Measurements from ENCODE around the gene BCR.
A peak's percentile ranks its signal among the peaks of the same experiment; 100 is the strongest.

The BCR gene

DNA sequence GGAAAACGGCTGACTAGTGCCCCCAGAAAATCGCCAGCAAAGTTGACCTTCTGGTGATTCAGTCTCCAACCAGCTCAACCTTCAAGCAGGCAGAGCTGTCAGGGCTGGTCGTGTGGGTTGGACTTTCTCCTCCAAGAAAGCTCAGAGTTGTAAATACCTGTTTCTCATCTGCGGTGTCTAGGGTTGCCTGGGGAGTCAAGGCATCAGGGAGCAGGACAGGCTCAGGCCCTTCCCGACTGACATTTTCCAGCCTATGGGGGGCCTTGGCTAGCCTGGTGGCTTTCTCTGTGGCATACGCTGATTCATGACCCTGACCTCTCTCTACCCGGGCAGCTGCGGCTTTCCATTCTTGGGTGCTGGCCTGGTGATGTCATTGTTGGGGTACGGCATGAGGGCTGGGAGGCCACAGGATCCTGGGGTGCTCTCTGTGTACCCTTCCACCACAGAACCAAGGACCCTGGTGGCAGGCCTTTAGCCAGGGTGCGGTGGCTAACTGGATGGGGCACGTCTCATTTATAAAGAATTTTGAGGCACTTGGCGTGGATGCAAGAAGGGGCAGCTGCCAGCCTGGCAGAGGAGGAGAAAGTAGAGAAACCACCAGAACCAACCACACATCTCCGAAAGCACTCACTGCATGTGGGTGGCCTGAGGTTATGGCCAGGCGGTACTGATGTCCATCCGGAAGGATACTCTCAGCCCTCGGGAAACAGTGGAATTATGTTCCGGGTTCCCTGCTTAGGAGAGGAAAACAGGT is 64.9 kb downstream of the BCR start:
- DNase-seq (ENCODE audit: low read depth) = peak; percentile 69
- TF ChIP-seq, protein P1, sequence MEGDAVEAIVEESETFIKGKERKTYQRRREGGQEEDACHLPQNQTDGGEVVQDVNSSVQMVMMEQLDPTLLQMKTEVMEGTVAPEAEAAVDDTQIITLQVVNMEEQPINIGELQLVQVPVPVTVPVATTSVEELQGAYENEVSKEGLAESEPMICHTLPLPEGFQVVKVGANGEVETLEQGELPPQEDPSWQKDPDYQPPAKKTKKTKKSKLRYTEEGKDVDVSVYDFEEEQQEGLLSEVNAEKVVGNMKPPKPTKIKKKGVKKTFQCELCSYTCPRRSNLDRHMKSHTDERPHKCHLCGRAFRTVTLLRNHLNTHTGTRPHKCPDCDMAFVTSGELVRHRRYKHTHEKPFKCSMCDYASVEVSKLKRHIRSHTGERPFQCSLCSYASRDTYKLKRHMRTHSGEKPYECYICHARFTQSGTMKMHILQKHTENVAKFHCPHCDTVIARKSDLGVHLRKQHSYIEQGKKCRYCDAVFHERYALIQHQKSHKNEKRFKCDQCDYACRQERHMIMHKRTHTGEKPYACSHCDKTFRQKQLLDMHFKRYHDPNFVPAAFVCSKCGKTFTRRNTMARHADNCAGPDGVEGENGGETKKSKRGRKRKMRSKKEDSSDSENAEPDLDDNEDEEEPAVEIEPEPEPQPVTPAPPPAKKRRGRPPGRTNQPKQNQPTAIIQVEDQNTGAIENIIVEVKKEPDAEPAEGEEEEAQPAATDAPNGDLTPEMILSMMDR (IDR thresholded peaks at IDR 0.05; ENCODE audit: insufficient read depth, low read depth, low read length, missing control alignments) = no peak
- no peak overlapping the region for H3K4me3 ChIP-seq (ENCODE audit: low read length)

DNA sequence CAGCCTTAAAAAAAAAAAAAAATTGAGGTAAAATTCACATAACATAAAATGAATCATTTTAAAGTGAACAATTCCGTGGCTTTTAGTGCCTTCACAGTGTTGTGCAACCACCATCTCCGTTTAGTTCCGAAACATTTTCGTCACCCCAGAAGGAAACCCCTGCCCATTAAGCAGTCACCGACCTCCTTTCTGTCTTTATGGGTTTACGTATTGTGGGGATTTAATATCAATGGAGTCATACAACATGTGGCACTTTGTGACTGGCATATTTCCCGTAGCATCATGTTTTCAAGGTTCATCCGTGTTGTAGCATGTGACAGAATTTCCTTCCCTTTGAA is 65.5 kb downstream of the BCR start:
- no peak for DNase-seq (ENCODE audit: low read depth)
- TF ChIP-seq, protein P1 (IDR thresholded peaks at IDR 0.05; ENCODE audit: insufficient read depth, low read depth, low read length, missing control alignments) = no peak
- H3K4me3 ChIP-seq (ENCODE audit: low read length) = no peak overlapping the region

DNA sequence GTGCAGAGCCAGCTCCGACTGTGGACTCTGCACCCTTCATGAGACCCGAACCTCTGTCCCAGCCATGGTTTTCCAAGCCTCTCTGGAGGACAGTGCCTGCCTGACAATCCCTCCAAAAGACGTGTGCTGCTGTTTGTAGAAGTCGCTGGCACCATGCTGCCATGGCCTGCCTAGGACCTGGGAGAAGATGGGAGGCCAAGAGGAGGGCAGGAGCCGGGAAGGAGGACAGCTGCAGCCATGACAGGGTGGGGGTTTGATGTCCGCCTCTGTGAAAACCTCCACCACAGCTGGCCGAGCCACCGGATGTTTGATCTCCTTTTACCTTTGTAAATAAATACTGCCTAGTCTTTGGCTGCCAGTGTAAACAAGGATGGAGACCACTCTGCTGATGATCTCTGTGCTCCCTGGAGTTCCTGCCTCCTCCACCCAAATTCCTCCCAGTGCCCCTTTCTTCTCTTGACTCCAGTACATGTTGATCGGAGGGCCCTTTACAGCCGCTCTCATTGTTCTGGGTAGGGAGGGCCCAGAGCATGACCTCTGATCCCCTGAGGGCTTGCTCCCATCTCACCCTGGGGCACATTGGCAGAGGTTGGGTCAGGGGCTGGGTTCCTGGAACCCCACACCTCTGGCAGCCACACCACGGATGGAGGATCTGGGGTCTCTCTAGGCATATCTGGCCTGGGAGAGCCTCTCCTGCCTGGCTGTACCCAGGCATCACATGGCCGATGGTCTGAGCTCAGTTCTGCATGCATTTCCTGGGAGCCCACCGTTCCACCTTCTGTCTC is 66.9 kb downstream of the BCR start:
- DNase-seq (ENCODE audit: low read depth) = no peak
- TF ChIP-seq, protein P1 (IDR thresholded peaks at IDR 0.05; ENCODE audit: insufficient read depth, low read depth, low read length, missing control alignments) = no peak
- H3K4me3 ChIP-seq (ENCODE audit: low read length) = no peak overlapping the region

DNA sequence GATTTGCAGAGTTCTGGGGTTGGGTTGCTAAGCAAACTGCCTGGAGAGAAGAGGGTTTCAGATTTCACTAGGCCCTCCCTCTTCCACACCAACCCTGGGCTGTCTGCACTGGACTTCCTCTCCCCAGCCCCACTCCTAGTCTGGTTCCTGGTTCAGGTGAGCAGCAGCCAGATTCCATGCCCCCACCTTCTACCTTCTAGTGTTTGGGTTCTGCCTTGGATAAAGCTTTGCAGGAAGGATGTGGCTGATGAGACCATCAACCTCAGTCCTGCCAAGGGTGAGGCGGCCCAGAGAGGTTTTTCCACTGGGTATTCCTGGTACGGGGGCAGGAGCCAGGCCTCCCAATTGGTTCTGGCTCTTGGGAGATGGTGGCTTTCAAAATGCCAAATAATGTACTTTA is 68.3 kb downstream of the BCR start:
- H3K4me3 ChIP-seq (ENCODE audit: low read length) = no peak overlapping the region
- TF ChIP-seq, protein P1 (IDR thresholded peaks at IDR 0.05; ENCODE audit: insufficient read depth, low read depth, low read length, missing control alignments) = no peak
- DNase-seq (ENCODE audit: low read depth) = peak; percentile 65

DNA sequence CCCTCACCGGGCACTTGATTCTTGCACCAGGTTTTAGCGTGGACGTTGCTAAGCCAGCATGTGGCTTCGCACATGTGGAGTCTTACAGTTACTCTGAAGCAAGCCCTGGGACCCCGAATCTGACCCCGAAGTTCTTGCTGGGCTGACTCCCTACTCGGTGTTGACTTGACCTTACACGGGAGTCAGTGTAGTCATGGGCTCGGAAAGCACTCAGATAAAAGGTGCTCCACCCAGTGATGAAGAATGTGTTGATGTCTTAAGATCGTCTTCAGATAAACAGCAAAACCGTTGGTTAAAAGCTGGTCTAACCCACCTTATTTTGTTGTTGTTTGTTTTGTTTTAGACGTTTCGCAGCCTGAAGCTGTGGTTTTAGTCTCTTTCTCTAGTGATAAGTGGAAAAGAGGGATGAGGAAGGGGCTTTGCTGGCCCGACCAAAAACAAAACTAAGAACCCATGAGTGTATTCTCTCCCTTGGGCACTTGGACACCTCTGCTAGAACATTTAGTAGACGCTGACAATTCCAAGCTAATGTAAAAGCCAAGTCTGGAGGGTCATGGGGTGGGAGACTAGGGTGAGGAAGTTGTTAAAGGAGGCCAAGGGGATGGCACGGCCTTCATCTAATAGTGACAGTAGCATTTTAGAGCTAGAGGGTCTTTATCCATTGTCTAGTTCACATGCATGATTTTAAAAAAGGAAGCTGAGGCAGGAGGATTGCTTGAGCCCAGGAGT is 69.9 kb downstream of the BCR start:
- no peak overlapping the region for H3K4me3 ChIP-seq (ENCODE audit: low read length)
- TF ChIP-seq, protein P1 (IDR thresholded peaks at IDR 0.05; ENCODE audit: insufficient read depth, low read depth, low read length, missing control alignments) = no peak
- DNase-seq (ENCODE audit: low read depth) = no peak

DNA sequence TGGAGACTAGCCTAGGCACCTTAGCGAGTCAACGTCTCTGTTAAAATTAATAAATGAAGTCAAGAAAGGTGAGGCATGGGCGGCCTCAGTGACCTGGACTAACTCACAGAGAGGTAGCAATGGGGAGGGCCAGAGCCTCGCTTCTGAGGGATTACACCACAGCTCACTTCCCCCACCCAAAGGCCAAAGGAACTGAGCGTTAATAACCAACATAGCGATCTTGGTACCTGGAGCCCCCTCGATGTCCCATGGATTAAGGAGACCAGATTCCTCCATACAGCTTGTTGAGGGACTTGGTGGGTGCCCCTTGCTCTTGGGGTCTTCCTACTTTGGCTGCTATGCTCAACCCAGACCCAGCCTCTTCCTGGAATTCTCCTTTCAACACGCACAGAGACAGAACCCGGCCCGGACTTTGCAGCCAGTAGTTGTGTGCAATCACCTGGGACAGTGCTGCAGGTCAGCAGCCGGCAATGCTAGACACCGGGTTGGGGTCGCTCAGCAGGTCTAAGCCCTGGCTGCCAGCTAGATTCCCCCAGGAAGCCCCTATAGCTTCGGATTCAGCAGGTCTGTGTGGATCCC is 70.6 kb downstream of the BCR start:
- TF ChIP-seq, protein P1 (IDR thresholded peaks at IDR 0.05; ENCODE audit: insufficient read depth, low read depth, low read length, missing control alignments) = no peak
- DNase-seq (ENCODE audit: low read depth) = no peak
- H3K4me3 ChIP-seq (ENCODE audit: low read length) = no peak overlapping the region

Data from epithelial cell of esophagus (primary cell).